ENCODE data around the gene DLGAP1.
A peak's percentile ranks its signal among the peaks of the same experiment; 100 is the strongest.
"Not testable (repeated sequence)": the region's sequence is repeated elsewhere in the genome, so short reads cannot be mapped to it uniquely, and the experiment has no call there.

The DLGAP1 gene

GRCh38 chr18:3495691-3496430 lies 959.2 kb downstream of the DLGAP1 start:
- DNase-seq (ENCODE audit: low spot score) = no peak

- no peak for DNase-seq (ENCODE audit: low spot score)
Measured at GRCh38 chr18:3494569-3494968, 960.5 kb downstream of the DLGAP1 start.

- DNase-seq (ENCODE audit: low spot score) = no peak
Measured at GRCh38 chr18:3494245-3494526, 960.9 kb downstream of the DLGAP1 start.

DNA sequence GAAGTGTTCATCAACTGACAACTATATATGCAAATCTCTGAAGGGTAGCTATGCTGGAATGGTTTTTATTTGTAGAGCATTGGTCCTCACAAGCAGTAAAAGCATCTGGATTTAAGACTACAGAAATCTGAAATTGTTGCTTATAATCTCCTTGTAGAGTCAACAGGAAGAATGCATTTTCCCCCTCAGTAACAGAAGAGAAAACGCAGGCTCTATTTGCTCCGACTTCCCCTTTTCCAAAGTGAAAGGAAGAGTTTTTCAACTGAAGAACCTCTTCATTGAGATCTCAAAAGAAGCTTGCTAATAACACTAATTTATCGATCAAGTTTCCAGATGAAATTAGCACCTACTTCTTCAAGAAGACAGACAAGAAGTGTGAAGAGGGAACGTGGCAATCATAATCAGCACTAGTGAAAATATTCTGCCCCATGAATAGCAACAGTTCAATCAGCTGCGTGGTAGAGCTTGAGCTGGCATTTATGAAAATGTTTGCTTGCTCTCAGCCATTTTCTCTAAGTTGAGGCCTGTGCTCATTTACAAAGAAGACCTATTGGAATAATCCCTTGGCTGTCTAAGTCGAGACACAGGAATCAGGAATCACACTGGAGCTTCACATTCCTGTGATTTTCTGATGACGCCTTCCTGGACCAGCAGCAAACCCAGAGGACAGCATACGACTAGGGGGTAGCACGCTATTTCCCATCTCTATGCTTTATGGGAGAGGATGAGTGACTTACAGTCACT lies 961.4 kb downstream of the DLGAP1 start:
- no peak for DNase-seq (ENCODE audit: low spot score)

GRCh38 chr18:3492721-3493120 lies 962.4 kb downstream of the DLGAP1 start:
- DNase-seq (ENCODE audit: low spot score) = no peak

DNA sequence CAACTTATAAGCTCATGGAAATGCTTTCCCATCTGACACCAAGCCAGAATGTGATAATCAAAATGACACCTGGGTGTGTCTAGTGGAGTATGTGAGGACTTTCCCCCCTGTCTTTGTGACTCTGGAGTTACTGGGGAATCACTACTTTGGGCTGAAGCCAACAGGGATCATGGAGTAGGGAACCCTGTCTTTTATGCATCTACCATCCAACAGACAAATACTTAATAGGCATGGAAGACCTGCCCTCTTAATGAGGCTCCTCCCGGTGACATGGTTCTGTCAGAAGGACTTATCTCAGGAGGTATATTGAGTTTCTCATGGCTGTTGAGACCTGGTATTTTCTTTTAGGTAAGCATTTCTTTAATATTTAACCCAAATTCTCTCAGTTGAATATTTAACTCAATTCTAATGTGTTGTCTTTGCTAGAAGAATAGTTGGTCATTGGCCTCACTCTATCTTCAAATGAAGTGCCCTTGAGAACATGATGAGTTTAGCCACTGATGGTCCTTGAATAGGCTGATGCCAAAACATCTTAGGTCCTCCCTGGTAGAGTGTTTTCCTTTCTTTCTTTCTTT lies 963.0 kb downstream of the DLGAP1 start:
- DNase-seq (ENCODE audit: low spot score) = no peak

DNA sequence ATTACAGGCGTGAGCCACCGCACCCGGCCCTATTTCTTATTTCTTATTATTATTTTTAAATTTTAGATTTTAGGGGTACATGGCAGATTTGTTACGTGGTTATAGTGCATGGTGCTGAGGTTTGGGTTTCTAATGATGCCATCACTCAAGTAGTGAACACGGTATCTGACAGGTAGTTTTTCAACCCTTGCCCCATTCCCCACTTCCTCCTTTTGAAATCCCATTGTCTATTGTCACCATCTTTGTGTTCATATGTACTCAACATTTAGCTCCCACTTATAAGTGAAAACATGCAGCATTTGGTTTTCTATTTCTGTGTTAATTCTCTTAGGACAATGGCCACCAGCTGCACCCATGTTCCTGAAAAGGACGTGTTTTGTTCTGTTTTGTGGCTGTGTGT lies 965.6 kb downstream of the DLGAP1 start:
- DNase-seq (ENCODE audit: low spot score) = no peak

DNA sequence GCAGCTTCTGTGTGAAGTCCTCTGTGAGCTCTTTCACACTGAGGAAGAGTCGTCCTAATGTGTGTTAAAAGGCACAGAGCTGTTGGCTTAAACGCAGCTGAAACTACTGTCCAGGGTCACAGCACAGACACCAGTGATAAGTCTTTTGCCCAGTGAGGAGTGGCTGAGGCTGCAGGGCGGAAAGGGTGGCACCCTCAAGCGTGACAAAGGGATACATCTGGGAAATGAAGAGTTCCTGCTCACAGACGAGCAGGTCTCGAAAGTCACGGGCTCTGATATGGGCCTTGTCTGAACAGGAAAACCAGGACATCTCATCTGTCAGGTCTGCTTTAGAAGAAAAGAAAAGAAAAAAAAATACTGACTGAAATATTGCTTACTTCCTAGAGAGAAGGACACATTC lies 968.6 kb downstream of the DLGAP1 start:
- peak; percentile 21 for DNase-seq (ENCODE audit: low spot score)

DNA sequence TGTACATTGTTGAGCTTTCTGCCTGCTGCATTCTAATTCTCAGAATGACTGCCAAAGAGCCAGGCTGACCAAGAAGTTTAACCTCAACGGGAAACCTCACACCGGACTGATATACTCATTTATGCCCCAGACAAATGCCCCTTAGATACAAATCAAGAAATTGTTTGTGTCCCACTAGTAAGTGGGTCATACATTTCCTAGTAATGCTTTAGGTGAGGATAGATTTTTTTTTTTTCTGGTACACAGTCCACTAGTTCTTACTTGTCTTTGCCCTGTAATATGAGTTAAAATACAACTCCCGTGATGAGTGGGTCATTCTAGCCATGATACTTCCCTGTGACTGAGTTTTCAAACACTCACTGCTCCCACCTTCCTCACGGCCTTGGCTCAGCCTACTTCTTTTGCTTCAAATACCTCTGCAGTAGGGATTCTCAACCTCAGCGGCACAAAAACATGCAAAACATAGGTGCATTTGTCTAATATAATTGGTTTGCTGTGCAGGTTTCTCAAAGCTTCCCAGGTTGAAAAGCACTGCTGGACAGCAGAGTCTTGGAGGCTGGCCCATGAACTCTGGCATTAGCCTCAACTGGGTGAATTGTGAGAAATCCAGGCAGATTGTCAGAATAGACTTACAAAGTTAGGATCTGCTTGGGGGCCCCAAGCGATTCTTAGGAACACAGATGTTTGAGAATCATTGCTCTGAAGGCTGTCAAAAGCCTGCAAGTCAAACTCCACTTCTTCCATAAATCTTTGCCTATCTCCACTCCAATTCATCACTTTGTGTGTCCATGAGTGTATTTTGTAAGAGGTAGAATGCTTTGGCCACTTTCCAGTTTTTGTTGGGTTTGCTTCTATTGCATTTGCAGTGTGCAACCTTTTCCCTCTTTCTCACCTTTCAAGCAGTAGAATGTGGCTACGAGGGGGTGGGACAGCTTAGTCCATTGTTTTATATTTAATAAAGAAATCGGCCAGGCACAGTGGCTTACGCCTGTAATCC lies 969.7 kb downstream of the DLGAP1 start:
- no peak for DNase-seq (ENCODE audit: low spot score)

DNA sequence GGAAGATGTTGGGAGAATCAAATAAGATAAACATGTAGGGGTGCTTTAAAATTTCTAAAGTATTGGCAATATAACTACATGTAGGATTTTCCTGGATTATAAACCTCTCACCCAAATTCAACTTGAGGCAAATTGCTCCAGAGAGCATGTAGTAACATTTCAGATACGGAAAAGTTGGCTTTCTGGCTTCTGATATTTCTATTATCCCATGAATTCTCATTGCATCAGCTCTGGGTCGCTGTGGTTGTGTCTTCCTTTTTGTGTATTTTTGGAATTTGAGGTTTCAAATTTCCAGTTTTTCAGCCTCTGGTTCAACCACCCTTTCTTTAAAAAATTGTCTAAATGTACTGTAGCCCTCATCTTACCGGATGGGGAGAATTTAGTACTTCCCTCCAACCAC lies 972.8 kb downstream of the DLGAP1 start:
- DNase-seq (ENCODE audit: low spot score) = no peak

GRCh38 chr18:3481696-3482210 lies 973.4 kb downstream of the DLGAP1 start:
- DNase-seq (ENCODE audit: low spot score) = no peak

DNA sequence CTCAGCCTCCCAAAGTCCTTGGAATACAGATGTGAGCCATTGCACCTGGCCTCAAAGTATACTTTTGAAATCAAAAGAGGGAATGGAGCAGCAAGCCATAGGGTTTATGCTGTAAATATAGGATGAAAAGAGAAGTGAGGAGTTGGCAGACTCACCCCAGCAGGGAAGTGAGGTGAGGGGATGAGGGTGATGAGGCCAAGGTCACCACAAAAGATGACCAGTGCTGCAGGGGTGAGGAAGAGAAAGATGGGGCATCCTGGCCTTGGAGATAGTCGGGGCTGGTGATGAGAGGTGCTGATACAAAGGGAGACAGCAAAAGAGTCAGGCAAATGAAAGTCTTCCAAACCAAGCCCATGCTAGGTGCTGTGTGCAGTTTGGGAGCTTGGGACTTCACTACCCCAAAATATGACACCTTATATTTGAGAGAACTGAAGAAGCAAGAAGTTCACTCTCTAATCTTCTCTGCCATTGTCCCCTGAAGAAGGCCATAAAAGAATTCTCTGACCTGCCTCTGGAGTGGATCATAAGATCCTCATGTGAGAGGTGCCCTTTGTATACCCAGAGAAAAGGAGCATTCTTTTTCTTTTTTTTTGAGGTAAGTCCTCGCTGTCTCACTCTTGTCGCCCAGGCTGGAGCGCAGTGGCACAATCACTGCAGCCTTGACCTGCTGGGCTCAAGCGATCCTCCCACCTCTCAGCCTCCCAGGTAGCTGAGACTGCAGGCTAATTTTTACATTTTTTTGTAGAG lies 974.1 kb downstream of the DLGAP1 start:
- DNase-seq (ENCODE audit: low spot score) = no peak

GRCh38 chr18:3479978-3480509 lies 975.1 kb downstream of the DLGAP1 start:
- no peak for DNase-seq (ENCODE audit: low spot score)

DNA sequence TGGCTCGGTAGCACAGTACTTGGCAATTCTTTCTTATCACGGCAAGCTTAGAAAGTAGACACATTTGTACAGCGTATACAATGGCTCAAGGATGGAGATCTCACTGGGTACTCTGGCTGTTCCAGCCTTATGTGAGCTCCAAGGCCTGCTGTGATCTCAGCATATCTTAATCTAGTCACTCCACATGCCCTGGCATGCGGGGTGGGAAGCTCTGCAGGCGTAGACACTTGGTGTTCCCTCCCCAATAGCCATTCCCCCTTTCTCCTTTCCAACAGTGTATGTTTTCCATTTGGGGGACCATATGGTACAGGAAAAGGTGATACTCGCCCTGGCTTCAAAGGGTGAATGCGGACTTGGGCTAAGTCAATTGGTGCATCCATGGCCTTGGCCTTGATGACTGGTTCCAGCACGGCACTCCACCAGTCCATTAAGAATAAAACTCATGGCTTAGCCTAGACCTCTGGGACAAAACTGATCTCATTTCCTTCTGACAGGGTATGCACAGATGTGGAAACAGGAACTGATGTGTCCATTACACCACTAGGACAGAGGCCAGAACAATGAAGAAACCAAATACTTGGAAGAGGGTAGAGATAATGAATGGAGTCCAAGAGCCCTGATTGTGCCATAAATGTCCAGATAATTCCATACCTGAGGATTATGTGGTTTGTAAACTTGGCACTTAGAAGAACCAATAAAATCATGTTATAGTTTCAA lies 976.7 kb downstream of the DLGAP1 start:
- peak; percentile 63 for DNase-seq (ENCODE audit: low spot score)

GRCh38 chr18:3472681-3473544 lies 982.2 kb downstream of the DLGAP1 start:
- no peak for DNase-seq (ENCODE audit: low spot score)

- not testable (repeated sequence) for DNase-seq (ENCODE audit: low spot score)
Measured at GRCh38 chr18:3472121-3472520, 983.0 kb downstream of the DLGAP1 start.

DNA sequence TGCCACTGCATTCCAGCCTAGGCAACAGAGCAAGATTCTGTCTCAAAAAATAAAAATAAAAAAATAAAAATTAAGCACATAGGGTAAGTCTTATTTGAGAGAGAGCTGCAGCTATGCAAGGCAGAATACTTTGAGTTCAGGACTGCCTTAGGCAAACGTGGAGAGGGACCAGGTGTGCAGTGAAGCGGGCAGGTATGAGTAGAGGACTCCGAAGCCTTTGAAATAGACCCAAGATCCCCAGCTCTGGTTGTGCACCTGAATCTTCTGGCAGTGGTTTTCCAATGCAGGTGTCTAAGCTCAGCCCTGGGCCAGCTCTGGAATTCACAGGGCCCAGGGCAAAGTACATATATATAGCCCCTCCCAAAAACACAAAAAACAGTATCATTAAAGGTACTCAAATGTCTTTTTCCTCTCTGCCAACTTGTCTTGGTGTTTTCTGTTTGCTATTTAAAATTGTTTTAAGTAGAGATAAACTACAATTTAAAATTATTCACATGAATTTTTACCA lies 983.9 kb downstream of the DLGAP1 start:
- DNase-seq (ENCODE audit: low spot score) = no peak

GRCh38 chr18:3468833-3469232 lies 986.3 kb downstream of the DLGAP1 start:
- no peak for DNase-seq (ENCODE audit: low spot score)

DNA sequence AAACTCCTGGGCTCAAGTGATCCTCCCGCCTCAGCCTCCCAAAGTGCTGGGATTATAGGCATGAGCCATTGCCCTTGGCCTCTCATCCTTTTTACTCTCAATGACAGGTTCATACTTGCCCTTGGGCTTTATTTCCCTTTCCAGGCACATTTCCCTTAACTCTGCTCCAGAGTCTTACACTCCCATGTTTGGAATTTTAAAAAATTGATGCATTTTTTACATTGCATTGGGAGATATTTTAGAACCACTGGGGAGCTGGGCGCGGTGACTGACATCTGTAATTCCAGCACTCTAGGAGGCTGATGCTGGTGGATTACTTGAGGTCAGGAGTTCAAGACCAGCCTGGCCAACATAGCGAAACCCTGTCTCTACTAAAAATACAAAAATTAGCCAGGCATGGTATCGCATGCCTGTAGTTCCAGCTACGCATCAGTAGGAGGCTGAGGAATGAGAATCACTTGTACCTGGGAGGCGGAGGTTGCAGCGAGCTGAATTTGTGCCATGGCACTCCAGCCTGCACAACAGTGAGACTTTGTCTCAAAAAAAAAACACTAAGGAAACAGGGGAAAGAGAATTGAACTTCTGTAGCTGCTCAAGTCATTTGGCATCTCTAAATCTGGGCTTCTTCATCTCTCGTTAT lies 986.9 kb downstream of the DLGAP1 start:
- no peak for DNase-seq (ENCODE audit: low spot score)

Measured in kidney capillary endothelial cell (primary cell).